Measurements from ENCODE around the gene EXOG.

- TF ChIP-seq CTCF (IDR thresholded peaks at IDR 0.05) (no peak), POLR2A (IDR thresholded peaks at IDR 0.05; ENCODE audit: low read depth) (no peak), POLR2AphosphoS5 (IDR thresholded peaks at IDR 0.05) (no peak)
Observed at GRCh38 chr3:38515367-38515766, 19.2 kb downstream of the EXOG start.
